ENCODE data around the gene ZPLD1. TPM values are rescaled to one million over a fixed set of nuclear protein-coding genes. Genes with fewer than 3 reads are reported as not detected.

Gene ZPLD1
- polyA plus RNA-seq, 1 donor from 2014 or later, result not detected

- H3K27me3 Mint-ChIP-seq, result no peaks in the 10 kb centered on the region
- no peak overlapping the region for H3K27ac Mint-ChIP-seq
- H3K4me1 Mint-ChIP-seq, result no peaks in the 10 kb centered on the region
- H3K4me3 Mint-ChIP-seq, result no peak overlapping the region
- no peaks in the 10 kb centered on the region for H3K9me3 Mint-ChIP-seq
- H3K36me3 Mint-ChIP-seq, result no peaks in the 10 kb centered on the region
These were observed 46.2 kb downstream of the ZPLD1 start for GRCh38 chr3:102481050-102481449.

- Mint-ChIP-seq H3K9me3 (peaks cover 0 to 1% (median 0%) of the 10 kb centered on the region in 3 donors), H3K36me3 (no peaks in the 10 kb centered on the region), H3K27ac (no peak overlapping the region), H3K27me3 (no peaks in the 10 kb centered on the region), H3K4me3 (no peak overlapping the region), H3K4me1 (peaks cover 0 to 1% (median 0%) of the 10 kb centered on the region in 3 donors)
These were observed 48.7 kb downstream of the ZPLD1 start for GRCh38 chr3:102483556-102483955.

DNA sequence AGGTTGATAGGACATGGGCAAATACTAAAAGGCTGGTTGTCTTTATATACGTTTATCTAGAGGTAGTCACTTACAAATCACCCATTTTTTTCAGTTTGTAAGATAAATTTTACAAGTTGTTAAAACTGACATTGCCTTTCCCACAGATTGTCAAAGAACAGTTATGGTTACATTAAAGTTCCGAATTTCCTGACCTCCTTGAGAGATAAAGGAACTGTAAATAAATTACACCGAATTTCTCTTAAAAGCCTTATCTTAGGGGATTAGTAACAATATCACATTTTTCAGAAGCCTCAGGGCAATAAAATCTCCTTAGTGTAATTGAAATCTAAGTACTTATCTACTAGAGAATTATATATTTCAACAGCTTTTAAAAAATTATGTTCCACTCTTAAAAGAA is 49.5 kb downstream of the ZPLD1 start:
- Mint-ChIP-seq H3K36me3 (no peaks in the 10 kb centered on the region), H3K9me3 (peaks cover 0 to 1% (median 0%) of the 10 kb centered on the region in 3 donors), H3K4me3 (no peak overlapping the region), H3K27me3 (no peaks in the 10 kb centered on the region), H3K27ac (no peak overlapping the region), H3K4me1 (peaks cover 0 to 1% (median 0%) of the 10 kb centered on the region in 3 donors)

GRCh38 chr3:102485701-102486100 is 50.9 kb downstream of the ZPLD1 start:
- Mint-ChIP-seq H3K4me3 (no peak overlapping the region), H3K36me3 (no peaks in the 10 kb centered on the region), H3K27me3 (no peaks in the 10 kb centered on the region), H3K27ac (no peak overlapping the region), H3K4me1 (peaks cover 0 to 1% (median 0%) of the 10 kb centered on the region in 3 donors), H3K9me3 (peaks cover 0 to 1% (median 0%) of the 10 kb centered on the region in 3 donors)

DNA sequence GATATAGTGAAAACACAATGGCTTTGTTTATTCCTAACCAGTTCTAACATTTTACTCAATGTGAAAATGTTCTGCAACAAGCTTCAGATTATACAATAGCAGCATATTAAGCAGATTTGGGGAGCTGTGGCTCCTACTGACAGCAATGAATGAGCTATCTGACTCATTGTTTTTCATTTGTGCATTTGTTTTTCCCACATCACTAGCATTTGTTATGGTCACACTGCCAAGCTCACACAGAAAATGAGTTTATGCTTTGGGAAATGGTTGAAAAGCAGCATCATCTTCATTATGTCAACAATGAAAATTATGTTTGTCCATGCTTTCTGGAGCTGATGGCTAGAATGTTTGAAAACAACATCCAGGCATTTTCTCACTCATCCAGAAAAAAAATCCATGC is 53.5 kb downstream of the ZPLD1 start:
- Mint-ChIP-seq H3K27me3 (no peaks in the 10 kb centered on the region), H3K9me3 (peaks cover 0 to 1% (median 0%) of the 10 kb centered on the region in 3 donors), H3K4me3 (no peak overlapping the region), H3K27ac (no peak overlapping the region), H3K36me3 (no peaks in the 10 kb centered on the region), H3K4me1 (peaks cover 0 to 1% (median 0%) of the 10 kb centered on the region in 3 donors)

- H3K27ac Mint-ChIP-seq, result no peak overlapping the region
- H3K4me3 Mint-ChIP-seq, result no peak overlapping the region
- no peaks in the 10 kb centered on the region for H3K9me3 Mint-ChIP-seq
- H3K36me3 Mint-ChIP-seq, result no peaks in the 10 kb centered on the region
- H3K27me3 Mint-ChIP-seq, result no peaks in the 10 kb centered on the region
- no peaks in the 10 kb centered on the region for H3K4me1 Mint-ChIP-seq
These were observed 57.5 kb downstream of the ZPLD1 start for GRCh38 chr3:102492300-102492699.

GRCh38 chr3:102497571-102497970 is 62.8 kb downstream of the ZPLD1 start:
- H3K4me3 Mint-ChIP-seq, result no peak overlapping the region
- peaks cover 4% of the 10 kb centered on the region for H3K27me3 Mint-ChIP-seq
- H3K27ac Mint-ChIP-seq, result no peak overlapping the region
- H3K9me3 Mint-ChIP-seq, result no peaks in the 10 kb centered on the region
- no peaks in the 10 kb centered on the region for H3K36me3 Mint-ChIP-seq
- peaks cover 0 to 1% (median 0%) of the 10 kb centered on the region in 3 donors for H3K4me1 Mint-ChIP-seq

DNA sequence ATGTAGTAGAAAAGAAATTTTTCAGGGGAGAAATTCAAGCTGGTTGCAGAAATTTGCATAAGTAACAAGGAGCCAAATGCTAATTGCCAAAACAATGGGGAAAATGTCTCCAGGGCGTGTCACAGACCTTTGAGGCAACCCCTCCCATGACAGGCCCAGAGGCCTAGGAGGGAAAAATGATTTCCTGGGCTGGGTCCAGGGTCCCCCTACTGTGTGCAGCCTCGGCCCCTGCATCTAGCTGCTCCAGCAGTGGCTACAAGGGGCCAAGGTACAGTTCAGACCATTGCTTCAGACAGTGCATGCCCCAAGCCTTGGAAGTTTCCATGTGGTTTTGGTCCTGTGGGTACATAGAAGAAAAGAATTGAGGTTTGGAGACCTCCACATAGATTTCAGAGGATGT is 70.7 kb downstream of the ZPLD1 start:
- H3K4me1 Mint-ChIP-seq, result peaks cover 0 to 1% (median 0%) of the 10 kb centered on the region in 3 donors
- peaks cover 0 to 2% (median 0%) of the 10 kb centered on the region in 3 donors for H3K9me3 Mint-ChIP-seq
- no peaks in the 10 kb centered on the region for H3K36me3 Mint-ChIP-seq
- no peak overlapping the region for H3K27ac Mint-ChIP-seq
- peaks cover 4% of the 10 kb centered on the region for H3K27me3 Mint-ChIP-seq
- H3K4me3 Mint-ChIP-seq, result no peak overlapping the region

DNA sequence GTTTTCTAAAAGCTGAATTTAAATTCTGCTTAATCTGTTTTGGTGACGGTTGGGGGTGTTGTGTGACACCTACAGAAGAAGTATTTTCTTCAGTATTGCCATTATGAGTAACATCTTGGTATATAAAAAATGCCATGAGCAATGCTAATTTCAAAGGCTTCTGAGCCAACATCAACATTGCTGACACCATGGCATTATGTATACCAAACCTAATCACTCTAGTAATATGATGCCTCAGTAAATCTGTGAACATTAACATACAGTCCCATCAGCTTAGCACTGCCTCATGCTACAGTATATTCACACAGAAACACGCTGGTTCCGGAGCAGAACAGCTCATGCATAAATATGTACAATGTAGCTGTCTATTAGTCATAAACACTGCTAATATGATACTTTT is 75.8 kb downstream of the ZPLD1 start:
- Mint-ChIP-seq H3K4me3 (no peak overlapping the region), H3K27ac (no peak overlapping the region), H3K36me3 (no peaks in the 10 kb centered on the region), H3K9me3 (peaks cover 0 to 2% (median 0%) of the 10 kb centered on the region in 3 donors), H3K27me3 (peaks cover 5% of the 10 kb centered on the region), H3K4me1 (no peaks in the 10 kb centered on the region)

DNA sequence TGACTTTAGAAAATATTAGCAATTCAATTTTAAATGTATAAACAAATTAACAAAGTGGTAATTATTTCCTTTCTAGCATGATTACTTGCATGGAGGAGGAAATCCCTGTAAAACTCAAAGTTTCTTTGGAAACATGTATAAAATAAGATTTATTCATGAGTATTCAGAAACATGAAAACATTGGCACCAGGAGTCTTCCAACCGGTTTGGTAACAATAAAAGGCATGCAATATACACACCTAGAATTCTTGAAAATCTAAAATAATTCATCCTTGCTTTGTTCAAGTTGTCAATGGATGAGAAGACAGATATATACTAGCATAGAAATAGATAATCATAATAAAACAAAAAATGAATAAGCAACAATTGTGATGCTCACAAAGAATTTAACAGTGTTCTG is 76.4 kb downstream of the ZPLD1 start:
- peaks cover 5% of the 10 kb centered on the region for H3K27me3 Mint-ChIP-seq
- no peak overlapping the region for H3K4me3 Mint-ChIP-seq
- H3K9me3 Mint-ChIP-seq, result peaks cover 0 to 2% (median 0%) of the 10 kb centered on the region in 3 donors
- H3K36me3 Mint-ChIP-seq, result no peaks in the 10 kb centered on the region
- no peaks in the 10 kb centered on the region for H3K4me1 Mint-ChIP-seq
- no peak overlapping the region for H3K27ac Mint-ChIP-seq

DNA sequence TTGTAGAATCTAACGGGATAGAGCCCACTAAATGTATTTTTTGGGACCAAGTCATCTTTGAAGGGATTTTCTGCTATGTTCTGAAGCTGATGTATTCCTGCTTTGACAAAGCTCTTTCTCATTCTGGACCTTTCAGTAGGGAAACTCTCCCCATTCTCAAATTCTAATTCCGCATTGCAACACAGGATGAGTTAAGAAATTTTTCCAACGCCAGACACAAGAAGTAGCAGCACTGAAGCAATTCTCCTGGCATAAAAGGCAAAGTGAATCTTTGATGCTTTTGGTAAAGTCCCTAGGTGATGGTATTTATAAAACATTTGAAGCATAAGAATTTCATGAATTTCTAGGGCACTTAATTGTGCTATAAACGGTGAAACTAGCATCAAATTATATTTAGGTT is 76.8 kb downstream of the ZPLD1 start:
- Mint-ChIP-seq H3K4me1 (no peaks in the 10 kb centered on the region), H3K9me3 (peaks cover 0 to 2% (median 0%) of the 10 kb centered on the region in 3 donors), H3K4me3 (no peak overlapping the region), H3K27me3 (peaks cover 5% of the 10 kb centered on the region), H3K36me3 (no peaks in the 10 kb centered on the region), H3K27ac (no peak overlapping the region)

DNA sequence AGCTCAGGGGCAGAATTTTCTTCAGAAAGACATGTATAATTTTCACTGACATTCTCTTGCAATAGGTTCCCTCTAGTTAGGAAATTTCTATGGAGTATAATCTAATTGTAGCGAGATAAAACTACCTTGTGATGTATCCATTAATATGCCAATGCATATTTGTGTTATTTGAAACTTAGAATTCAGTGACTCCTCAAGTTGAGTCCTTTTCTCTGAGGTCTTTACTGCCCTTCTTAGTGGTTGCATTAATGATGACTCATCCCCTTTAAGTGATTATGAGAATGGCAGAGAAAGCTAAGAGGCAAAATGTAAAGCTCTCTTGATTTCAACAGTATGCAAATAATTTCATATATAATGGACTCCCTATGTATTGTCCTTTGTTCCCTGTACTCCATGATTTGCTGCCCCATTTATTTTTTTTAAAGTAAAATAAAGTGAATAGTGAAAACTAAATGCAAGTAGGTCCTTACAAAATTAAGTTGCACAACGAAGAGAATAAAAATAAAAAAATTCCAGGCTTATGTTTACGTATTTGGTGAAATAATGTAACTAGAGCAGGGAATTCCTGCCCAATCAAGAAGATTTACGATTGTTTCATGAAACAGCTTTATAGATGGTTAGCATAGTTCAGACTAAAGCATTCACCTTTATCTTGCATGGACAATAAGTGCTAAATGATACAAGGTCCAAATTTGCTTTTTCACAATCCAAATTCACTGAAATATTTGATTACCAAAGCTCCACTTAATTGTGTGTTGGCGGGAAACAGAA is 78.1 kb downstream of the ZPLD1 start:
- H3K4me3 Mint-ChIP-seq, result no peak overlapping the region
- H3K27me3 Mint-ChIP-seq, result peaks cover 6% of the 10 kb centered on the region
- H3K36me3 Mint-ChIP-seq, result no peaks in the 10 kb centered on the region
- H3K9me3 Mint-ChIP-seq, result no peaks in the 10 kb centered on the region
- no peaks in the 10 kb centered on the region for H3K4me1 Mint-ChIP-seq
- H3K27ac Mint-ChIP-seq, result no peak overlapping the region

- Mint-ChIP-seq H3K36me3 (no peaks in the 10 kb centered on the region), H3K27ac (no peak overlapping the region), H3K4me1 (no peaks in the 10 kb centered on the region), H3K9me3 (no peaks in the 10 kb centered on the region), H3K27me3 (peaks cover 8% of the 10 kb centered on the region), H3K4me3 (no peak overlapping the region)
These were observed 79.4 kb downstream of the ZPLD1 start for GRCh38 chr3:102514241-102514640.

DNA sequence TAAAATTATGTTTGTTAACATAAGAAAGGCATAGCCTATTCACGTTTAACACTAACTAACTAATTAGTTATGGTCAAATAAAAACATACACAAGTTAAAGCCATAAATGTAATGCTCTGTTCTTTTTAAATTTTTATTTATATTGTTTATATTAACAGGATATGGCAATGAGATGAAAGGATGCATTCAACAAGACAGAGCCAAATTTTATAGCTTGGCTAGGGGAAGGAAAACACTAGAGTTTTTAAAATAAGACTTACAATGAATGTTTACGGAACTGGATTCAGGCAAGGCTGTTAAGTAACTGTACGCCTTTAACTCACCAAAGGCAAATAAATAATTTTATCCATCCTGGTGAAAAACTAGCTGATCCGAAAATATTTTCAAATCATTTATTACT is 86.4 kb downstream of the ZPLD1 start:
- H3K4me1 Mint-ChIP-seq, result peaks cover 9% of the 10 kb centered on the region in 3 donors
- H3K9me3 Mint-ChIP-seq, result no peaks in the 10 kb centered on the region
- no peak overlapping the region for H3K4me3 Mint-ChIP-seq
- no peaks in the 10 kb centered on the region for H3K36me3 Mint-ChIP-seq
- H3K27me3 Mint-ChIP-seq, result peaks cover 7% of the 10 kb centered on the region
- no peak overlapping the region for H3K27ac Mint-ChIP-seq

DNA sequence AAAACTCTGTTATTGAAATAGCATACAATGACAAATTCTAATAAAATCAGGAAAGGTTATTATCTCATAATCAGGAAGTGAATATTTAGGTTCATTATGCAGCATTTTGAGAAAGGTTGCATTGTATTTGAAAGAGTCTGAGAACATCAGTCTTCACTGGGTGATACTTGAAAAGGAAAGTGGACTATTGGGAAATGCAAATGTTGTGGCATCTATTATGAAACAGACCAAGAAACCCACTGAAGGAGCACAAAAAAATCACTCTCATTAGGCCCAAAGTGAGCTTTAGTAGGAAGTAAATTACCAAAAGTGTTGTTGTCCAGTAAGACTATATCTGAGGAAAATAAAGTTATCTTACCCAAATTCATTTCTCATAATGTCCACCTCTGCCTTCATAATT is 90.8 kb downstream of the ZPLD1 start:
- Mint-ChIP-seq H3K27ac (no peak overlapping the region), H3K4me3 (peak overlapping the region in 1 of 4 donors; percentile 22), H3K4me1 (peaks cover 9 to 10% (median 9%) of the 10 kb centered on the region in 3 donors), H3K9me3 (no peaks in the 10 kb centered on the region), H3K36me3 (peaks cover 2% of the 10 kb centered on the region), H3K27me3 (peaks cover 7% of the 10 kb centered on the region)

GRCh38 chr3:102526865-102527264 is 92.0 kb downstream of the ZPLD1 start:
- no peak overlapping the region for H3K27ac Mint-ChIP-seq
- no peak overlapping the region for H3K4me3 Mint-ChIP-seq
- no peaks in the 10 kb centered on the region for H3K9me3 Mint-ChIP-seq
- peaks cover 9 to 10% (median 9%) of the 10 kb centered on the region in 3 donors for H3K4me1 Mint-ChIP-seq
- peaks cover 9% of the 10 kb centered on the region for H3K27me3 Mint-ChIP-seq
- peaks cover 2% of the 10 kb centered on the region for H3K36me3 Mint-ChIP-seq
